ENCODE measurements around the gene ZNF804A.
"Not testable (repeated sequence)": the region's sequence is repeated elsewhere in the genome, so short reads cannot be mapped to it uniquely, and the experiment has no call there.

Gene ZNF804A

GRCh38 chr2:184835398-184835715 is 237.0 kb downstream of the ZNF804A start:
- no peak for DNase-seq

GRCh38 chr2:184847331-184847730 is 249.0 kb downstream of the ZNF804A start:
- DNase-seq = no peak

- no peak for DNase-seq
These were observed 251.2 kb downstream of the ZNF804A start for GRCh38 chr2:184849516-184849915.

DNA sequence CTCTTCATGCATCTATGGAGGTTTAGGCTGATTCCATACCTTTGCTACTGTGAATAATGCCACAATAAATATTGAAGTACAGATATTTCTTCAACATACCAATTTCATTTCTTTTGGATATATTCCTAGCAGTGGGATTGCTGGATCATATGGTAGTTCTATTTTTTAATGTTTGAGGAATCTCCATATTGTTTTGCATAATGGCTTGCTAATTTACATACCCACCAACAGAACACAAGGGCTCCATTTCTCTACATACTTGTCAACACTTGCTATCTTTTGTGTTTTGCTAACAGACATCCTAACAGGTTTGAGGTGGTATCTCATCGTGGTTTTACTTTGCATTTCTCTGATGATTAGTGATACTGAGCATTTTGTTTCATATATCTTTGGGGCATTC is 253.2 kb downstream of the ZNF804A start:
- DNase-seq = no peak

DNA sequence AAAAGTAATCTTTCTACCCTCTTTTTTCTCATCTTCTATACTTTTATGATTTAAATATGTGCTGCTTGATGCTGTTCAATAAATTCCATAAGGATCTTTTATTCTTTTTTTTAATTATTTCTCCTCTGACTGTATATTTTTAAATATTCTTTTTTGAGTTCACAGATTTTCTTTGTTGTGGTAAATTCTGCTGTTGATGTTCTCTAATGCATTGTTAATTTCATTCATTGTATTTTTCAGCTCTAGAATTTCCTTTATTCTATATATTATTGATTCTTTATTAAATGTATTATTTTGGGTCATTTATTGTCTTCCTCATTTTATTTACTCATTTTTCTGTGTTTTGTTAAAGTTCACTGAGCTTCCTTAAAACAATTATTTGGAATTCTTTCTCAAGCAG is 260.9 kb downstream of the ZNF804A start:
- no peak for DNase-seq

GRCh38 chr2:184860744-184861143 is 262.4 kb downstream of the ZNF804A start:
- DNase-seq = no peak

- DNase-seq = no peak
These were observed 276.9 kb downstream of the ZNF804A start for GRCh38 chr2:184875212-184875611.

DNA sequence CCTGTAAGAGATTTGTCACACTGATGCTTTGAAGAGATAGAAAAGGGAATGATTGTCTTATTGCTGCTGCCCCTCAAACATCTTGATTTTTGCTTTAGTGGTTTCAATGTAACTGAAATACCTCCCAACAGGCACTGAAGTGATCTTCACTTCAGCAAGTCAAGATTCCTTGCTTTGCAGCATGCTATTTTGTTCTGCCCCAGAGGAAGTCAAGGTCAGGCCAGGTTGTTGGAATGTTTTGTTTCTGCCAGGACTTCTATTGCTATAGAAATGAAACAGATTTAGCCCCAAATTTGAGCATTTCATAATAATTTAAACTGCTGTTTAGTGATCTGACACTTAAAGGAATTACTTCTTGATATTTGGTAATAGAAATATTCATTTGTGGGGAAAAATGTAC is 277.6 kb downstream of the ZNF804A start:
- no peak for DNase-seq

DNA sequence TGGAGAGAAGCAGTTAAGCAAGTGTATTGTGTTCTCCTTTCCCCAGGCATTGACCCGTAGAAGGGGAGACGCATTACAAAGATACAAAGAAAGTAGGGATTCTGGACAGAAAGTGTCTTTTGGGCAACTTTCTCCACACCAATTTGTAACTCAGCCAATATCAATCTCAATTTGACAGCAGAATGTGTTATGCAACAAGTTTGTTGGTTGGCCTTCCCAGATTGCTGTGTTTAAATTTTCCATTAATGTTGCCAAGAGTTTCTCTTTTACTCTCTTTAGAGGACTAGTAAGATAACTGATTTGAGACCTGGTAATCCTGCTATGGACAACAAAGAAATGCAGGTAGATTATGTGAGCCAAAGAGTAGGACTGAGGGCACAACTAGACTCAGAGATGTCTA is 279.6 kb downstream of the ZNF804A start:
- DNase-seq = no peak

DNA sequence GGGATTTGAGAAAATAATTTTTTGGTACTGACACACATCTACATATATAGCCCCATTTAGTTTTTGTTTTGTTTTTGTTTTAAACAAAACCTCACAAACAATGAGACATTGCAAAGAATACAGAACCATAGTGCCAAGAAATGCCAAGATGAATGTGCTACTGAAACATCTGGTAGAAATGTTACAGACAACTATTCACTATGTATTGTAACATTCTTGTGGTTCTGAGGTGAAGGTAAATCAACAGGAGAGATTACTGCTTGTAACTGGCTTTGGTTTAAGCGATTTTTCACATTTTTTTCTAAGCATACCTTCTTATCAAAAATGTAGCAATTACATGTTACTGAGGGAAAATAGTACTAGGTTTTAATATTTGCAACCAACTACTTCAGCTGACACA is 281.3 kb downstream of the ZNF804A start:
- DNase-seq = no peak

DNA sequence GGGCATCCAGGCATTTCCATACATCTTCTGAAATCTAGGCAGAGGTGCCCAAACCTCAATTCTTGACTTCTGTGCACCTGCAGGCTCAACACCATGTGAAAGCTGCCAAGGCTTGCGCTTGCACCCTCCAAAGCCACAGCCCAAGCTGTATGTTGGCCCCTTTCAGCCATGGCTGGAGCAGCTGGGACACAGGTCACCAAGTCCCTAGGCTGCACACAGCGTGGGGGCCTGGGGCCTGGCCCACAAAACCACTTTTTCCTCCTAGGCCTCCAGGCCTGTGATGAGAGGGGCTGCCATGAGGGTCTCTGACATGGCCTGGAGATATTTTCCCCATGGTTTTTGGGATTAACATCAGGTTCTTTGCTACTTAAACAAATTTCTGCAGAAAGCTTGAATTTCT is 288.3 kb downstream of the ZNF804A start:
- not testable (repeated sequence) for DNase-seq

GRCh38 chr2:184890311-184890710 is 292.0 kb downstream of the ZNF804A start:
- peak; percentile 63 for DNase-seq

DNA sequence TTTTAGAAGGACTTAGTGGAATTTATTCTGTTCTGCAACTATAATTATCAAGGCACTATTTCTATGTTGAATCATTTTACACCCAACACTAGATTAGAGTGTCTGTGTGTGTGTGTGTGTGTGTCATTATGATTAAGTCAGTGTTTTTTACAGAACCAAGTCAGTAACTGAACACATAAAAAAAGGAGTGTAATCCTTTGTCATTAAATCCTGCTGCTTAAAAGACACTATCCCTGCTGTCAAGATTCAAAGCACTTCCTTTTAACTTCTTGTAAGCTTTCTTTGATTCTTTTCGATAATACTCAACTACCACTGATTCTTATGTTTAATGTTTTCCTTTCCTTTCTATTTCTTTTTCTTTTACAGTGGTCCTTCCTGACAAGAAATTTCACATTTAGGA is 306.7 kb downstream of the ZNF804A start:
- no peak for DNase-seq

DNA sequence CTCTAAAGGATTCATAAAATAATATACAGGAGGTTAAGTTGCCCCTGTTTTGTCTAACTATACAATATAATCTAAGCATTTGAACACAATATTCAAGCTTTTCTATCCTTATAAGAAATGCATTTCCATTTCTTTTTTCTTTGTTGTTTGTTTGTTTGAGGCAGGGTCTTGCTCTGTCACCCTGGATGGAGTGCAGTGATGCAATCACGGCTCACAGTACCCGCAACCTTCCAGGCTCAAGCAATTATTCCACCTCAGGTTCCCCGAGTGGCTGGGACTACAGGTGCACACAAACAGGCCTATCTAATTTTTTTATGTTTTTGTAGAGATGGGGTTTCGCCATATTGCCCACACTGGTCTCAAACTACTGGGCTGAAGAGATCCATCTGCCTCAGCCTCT is 307.8 kb downstream of the ZNF804A start:
- DNase-seq = no peak

GRCh38 chr2:184906709-184907108 is 308.4 kb downstream of the ZNF804A start:
- no peak for DNase-seq

GRCh38 chr2:184908966-184909365 is 310.6 kb downstream of the ZNF804A start:
- no peak for DNase-seq

GRCh38 chr2:184920451-184920965 is 322.2 kb downstream of the ZNF804A start:
- DNase-seq = no peak

DNA sequence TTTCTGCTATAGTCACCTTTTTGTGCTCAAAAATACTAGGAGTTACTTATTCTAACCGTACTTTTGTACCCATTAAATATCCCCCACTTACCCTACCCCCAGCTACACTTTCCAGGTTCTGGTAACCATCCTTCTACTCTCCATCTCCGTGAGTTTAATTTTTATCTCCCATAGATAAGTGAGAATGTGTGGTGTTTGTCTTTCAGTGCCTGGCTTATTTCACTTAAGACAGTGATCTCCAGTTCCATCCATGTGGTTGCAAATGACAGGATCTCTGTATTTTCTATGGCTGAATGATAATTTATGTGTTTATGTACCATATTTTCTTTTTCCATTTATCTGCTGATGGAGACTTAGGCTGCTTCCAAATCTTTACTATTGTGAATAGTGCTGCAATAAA is 323.3 kb downstream of the ZNF804A start:
- no peak for DNase-seq

GRCh38 chr2:184923751-184924150 is 325.4 kb downstream of the ZNF804A start:
- DNase-seq = no peak

DNA sequence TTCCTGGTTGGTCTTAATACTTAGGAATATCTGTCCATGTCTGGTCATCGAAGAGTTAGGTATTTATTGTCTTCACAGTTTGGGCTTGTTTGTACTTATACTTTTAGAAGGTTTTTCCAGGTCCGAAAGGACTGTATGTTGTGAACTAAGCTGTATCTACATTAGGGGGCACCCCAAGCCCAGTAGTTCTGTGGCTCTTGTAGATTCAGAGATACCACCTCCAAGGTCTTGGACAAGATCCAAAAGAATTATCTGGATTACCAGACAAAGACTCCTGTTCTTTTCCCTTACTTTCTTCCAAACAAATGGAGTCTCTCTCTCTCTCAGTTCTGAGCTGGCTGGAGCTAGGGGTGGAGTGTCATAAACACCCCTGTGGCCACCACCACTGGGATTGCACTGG is 328.7 kb downstream of the ZNF804A start:
- no peak for DNase-seq

GRCh38 chr2:184936761-184937160 is 338.4 kb downstream of the ZNF804A start:
- no peak for DNase-seq

GRCh38 chr2:184938221-184938985 is 340.1 kb downstream of the ZNF804A start:
- no peak for DNase-seq

DNA sequence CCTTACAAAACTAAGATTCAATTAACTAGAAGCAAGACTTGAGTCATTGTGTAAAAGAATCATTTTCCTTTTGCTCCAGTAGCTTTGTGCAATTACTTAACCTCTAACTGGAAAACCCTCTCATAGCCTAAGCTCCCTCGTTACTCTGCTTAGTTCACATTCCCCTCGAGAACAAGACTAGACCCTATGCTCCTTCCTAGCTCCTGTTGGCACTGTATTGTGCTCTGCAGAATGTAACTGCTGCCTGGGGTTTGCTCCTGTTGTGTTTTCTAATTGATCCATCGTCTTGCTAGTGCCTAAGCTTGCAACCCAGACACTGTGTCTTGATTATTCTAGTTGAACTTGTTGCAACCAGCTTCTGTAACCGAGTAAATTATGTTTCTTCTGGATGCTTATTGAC is 347.0 kb downstream of the ZNF804A start:
- no peak for DNase-seq

DNA sequence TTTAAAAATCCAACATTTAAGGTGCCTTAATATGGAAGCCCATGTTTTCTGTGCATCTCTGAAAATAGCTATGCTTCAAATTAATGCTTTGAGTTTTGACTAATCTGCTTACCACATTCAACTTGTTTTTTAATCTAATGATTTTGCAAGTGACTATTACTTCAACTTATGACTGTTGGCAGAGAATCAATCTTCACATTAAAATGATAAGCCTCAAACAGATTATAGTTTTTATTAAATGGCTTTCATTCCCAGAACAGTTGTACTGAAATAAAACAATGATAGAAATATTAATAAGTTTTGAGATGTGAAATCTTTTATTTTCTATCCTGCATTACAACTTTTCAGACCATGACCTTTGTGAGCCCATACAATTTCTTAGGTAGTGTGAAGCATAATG is 347.5 kb downstream of the ZNF804A start:
- no peak for DNase-seq

DNA sequence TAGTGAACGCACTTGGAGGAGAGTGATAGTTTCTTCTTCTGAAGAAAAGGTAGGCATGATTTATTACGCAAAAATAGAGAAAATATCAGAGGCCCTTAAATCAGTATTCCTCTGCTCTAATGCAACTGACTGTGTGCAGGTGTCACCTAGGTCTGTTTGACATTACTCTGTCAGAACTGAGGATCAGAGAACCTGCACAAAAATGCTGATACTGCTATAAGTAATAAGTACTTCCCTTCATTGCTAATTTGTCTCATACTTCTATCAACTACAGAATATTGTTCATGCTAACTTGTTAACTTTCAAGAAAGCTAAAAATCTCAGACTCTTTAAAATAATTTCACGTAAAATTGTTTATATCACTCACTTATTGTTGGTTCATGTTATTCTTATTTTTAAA is 358.5 kb downstream of the ZNF804A start:
- DNase-seq = no peak

Data from inflammatory macrophage treated with lipopolysaccharide for 4 hours (primary cell).